B cell (primary cell): Measurements from ENCODE around the gene KNSTRN. TPM values are rescaled to one million over a fixed set of nuclear protein-coding genes. Genes with fewer than 3 reads are reported as not detected.

Experiments
- ATAC-seq: fragments of 200-7000 bp; cut with Tn5 transposase; one replicate; pipeline ENCODE4 v1.10.0; 2021; ENCODE audit warnings: low read depth, mild to moderate bottlenecking, moderate number of reproducible peaks, moderate library complexity
- CTCF ChIA-PET: fragments of 350-600 bp; sonication (Branson Sonifier 250); formaldehyde crosslinking; loops from one replicate; lab custom pipeline; 2021; ENCODE audit warnings: antibody characterized with exemption, inconsistent platforms; lab: Charles Lee
- POLR2A ChIA-PET: fragments of 350-600 bp; sonication (Branson Sonifier 250); formaldehyde crosslinking; loops from one replicate; lab custom pipeline; 2021; ENCODE audit warnings: antibody characterized with exemption; lab: Charles Lee
- DNase-seq: peaks from one replicate; pipeline ENCODE4 v3.0.0; 2013
- H2AFZ ChIP-seq: 2 replicates; pipeline ENCODE4 v1.6.1; 2012; ENCODE audit warnings: mild to moderate bottlenecking, low read depth, low read length; ENCODE audit not compliant: insufficient read depth, poor library complexity, severe bottlenecking
- H3K27ac ChIP-seq, 2 donors: 1 replicate in 1 of 2; 2 replicates in 1 of 2; pipeline ENCODE4 v1.5.1; 2012 to 2013; ENCODE audit warnings: low read length in 2 of 2, mild to moderate bottlenecking in 2 of 2, moderate library complexity in 1 of 2
- H3K27me3 ChIP-seq, 4 experiments: fragments of 200-600 bp in 1 of 4; sonication (generic) in 1 of 4; replicated peaks in 1 of 4; 1 replicate in 2 of 4; 2 replicates in 2 of 4; pipeline versions ENCODE4 v1.6.1 to v1.7.0; 2013 to 2016; ENCODE audit warnings: low read length in 3 of 4, mild to moderate bottlenecking in 2 of 4, mixed read lengths in 1 of 4, moderate library complexity in 1 of 4; ENCODE audit not compliant: insufficient read depth in 4 of 4, control insufficient read depth in 3 of 4; ENCODE audit errors: control extremely low read depth in 1 of 4
- H3K36me3 ChIP-seq, 2 experiments: replicated peaks in 1 of 2; 1 replicate in 1 of 2; 2 replicates in 1 of 2; pipeline versions ENCODE4 v1.6.1 to v1.7.1; 2013; ENCODE audit warnings: low read length in 1 of 2; ENCODE audit not compliant: insufficient read depth in 2 of 2, control insufficient read depth in 1 of 2; ENCODE audit errors: control extremely low read depth in 1 of 2, extremely low read depth in 1 of 2
- H3K4me1 ChIP-seq, 2 donors: fragments of 200-600 bp in 1 of 2; sonication (generic) in 1 of 2; 1 replicate in 1 of 2; 2 replicates in 1 of 2; pipeline versions ENCODE4 v1.5.1 to v1.6.1; 2013 to 2017; ENCODE audit warnings: low read length in 2 of 2; ENCODE audit not compliant: control insufficient read depth in 2 of 2, insufficient read depth in 2 of 2
- H3K4me2 ChIP-seq: replicated peaks from 2 replicates; pipeline ENCODE3; 2012; ENCODE audit warnings: mild to moderate bottlenecking, low read depth, low read length; ENCODE audit not compliant: poor library complexity, severe bottlenecking
- H3K4me3 ChIP-seq, 5 experiments: fragments of 200-600 bp in 1 of 5; sonication (generic) in 1 of 5; 1 replicate in 3 of 5; 2 replicates in 2 of 5; pipeline versions ENCODE4 v1.5.1 to v1.7.0; 2011 to 2016; ENCODE audit warnings: low read length in 4 of 5, mild to moderate bottlenecking in 4 of 5, low read depth in 2 of 5, control low read depth in 1 of 5, moderate library complexity in 1 of 5; ENCODE audit not compliant: insufficient read depth in 1 of 5; ENCODE audit errors: control extremely low read depth in 1 of 5, extremely low read depth in 1 of 5
- H3K79me2 ChIP-seq: fragments of 200-600 bp; sonication (generic); one replicate; pipeline ENCODE4 v1.6.0; 2016; ENCODE audit warnings: low read length; ENCODE audit not compliant: control insufficient read depth, insufficient read depth
- H3K9ac ChIP-seq: fragments of 200-600 bp; sonication (generic); 2 replicates; pipeline ENCODE4 v1.6.1; 2017; ENCODE audit warnings: mild to moderate bottlenecking, low read length, moderate library complexity
- H3K9me3 ChIP-seq, 3 donors: one replicate each; pipeline versions ENCODE4 v1.6.1 to v1.7.1; 2013; ENCODE audit warnings: low read length in 2 of 3; ENCODE audit not compliant: control insufficient read depth in 2 of 3, insufficient read depth in 1 of 3; ENCODE audit errors: control extremely low read depth in 1 of 3
- H4K20me1 ChIP-seq: 2 replicates; pipeline ENCODE4 v1.6.0; 2012; ENCODE audit warnings: mild to moderate bottlenecking, low read length; ENCODE audit not compliant: insufficient read depth, control insufficient read depth, poor library complexity, severe bottlenecking
- H3K27ac Mint-ChIP-seq: one replicate; pipeline ENCODE4 v1.8.0; 2021; ENCODE audit warnings: mixed read lengths
- H3K27me3 Mint-ChIP-seq: one replicate; pipeline ENCODE4 v1.8.0; 2021; ENCODE audit warnings: mixed read lengths
- H3K4me1 Mint-ChIP-seq: one replicate; pipeline ENCODE4 v1.8.0; 2021; ENCODE audit warnings: mixed read lengths
- H3K4me3 Mint-ChIP-seq: one replicate; pipeline ENCODE4 v1.8.0; 2021; ENCODE audit warnings: mixed read lengths
- H3K9me3 Mint-ChIP-seq: one replicate; pipeline ENCODE4 v1.8.0; 2022; ENCODE audit warnings: mixed read lengths; ENCODE audit not compliant: insufficient read depth
- EZH2 ChIP-seq: IDR thresholded peaks from 2 replicates; pipeline ENCODE4 v1.6.1; 2012; ENCODE audit warnings: borderline replicate concordance, low read depth, mild to moderate bottlenecking, moderate library complexity, low read length; ENCODE audit not compliant: insufficient read depth, poor library complexity, severe bottlenecking
- WGBS: methylation state at CpG from one replicate; pipeline ENCODE4 v1.1.5; 2013; ENCODE audit warnings: missing lambda C conversion rate; ENCODE audit not compliant: insufficient coverage; 5-methylcytosine and 5-hydroxymethylcytosine counted together
- intact Hi-C: fragments of 100-400 bp; cut with micrococcal nuclease; formaldehyde crosslinking; loops from one replicate; pipeline ENCODE4 v1.10.0; 2022
- polyA plus RNA-seq: library from polyadenylated mRNA; depleted of rRNA; stranded (reverse); fragments of >200 nt; gene quantifications from 2 replicates; pipeline ENCODE4 v1.2.3, GENCODE V29; 2012
- total RNA-seq, 2 donors: library from RNA; stranded (reverse); fragments of 120-200 nt in 1 of 2; gene quantifications; 1 replicate in 1 of 2; 2 replicates in 1 of 2; pipeline versions ENCODE4 v1.2.3 to v1.2.4, GENCODE V29; 2013 to 2022
- TF ChIP-seq, protein P1 (sequence below): fragments of 200-600 bp; IDR thresholded peaks from one replicate; pipeline ENCODE4 v1.8.0; 2022; ENCODE audit warnings: antibody characterized with exemption, mild to moderate bottlenecking

Gene KNSTRN
- total and polyA plus RNA-seq, 2 donors (not counting 1 experiment from before 2014, with no cell fraction given), result 4.0 to 14.0 TPM

DNA sequence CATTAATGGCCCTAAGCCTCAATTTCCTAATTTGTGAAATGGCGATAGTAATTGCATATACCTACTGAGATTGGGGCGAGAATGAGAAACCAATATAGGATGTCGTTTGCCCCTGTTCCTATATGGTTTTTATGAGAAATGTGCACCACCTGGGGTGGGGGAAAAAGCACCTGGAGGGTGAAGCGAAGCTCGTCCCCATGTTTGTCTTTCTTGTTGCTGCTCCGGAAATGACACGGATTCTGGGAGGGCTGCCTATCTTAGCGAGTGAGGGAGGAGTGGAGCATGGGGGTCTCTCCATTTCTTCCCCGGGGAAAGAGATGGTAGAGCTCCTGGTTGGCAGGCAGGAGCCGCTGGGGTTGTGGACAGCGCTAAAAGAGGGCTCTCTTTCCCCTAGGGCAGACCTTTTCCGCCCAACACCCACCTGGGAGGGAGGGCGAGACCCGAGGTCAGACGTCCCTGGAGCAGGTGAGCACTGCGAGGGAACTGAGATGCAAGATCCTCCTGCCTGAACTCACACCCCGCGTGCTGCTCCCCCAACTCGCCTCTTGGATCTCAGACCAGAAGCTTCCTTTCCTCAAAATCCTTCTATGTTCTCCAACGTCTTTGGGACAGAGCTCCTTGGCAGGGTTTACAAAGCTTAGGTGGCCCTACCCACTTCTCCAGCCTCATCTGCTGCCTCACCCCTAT, 52.6 kb downstream of the KNSTRN start:
- POLR2A ChIA-PET, result no interaction called here
- H4K20me1 ChIP-seq, result no peaks in the 10 kb centered on the region
- no peak overlapping the region for H3K4me3 ChIP-seq

DNA sequence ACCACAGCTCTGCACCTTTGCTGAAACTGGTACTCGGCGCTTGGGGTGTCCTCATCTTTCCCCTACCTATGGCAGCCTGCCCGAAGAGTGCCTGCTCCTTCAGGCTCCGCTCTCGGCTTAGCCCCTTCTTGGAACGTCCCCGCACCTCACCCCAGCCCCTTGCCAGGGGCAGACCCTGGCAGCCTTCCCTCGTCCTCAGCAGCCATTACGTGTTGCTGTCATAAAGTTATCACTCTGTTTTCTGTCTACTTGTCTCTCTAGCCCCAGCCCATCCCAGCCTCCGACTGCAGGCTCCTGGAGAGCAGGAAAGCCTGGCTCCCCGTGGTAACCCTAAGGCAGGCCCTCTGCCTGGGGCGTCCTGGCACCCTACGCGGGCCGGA, 53.2 kb downstream of the KNSTRN start:
- ATAC-seq (no peak), DNase-seq (peak; percentile 32)
- H3K79me2 ChIP-seq, result no peaks in the 10 kb centered on the region
- peaks cover 37% of the 10 kb centered on the region for H3K4me1 Mint-ChIP-seq
- intact Hi-C loops, result no loop called here
- peaks cover 0 to 7% (median 0%) of the 10 kb centered on the region in 3 donors for H3K9me3 ChIP-seq
- no peaks in the 10 kb centered on the region for H3K36me3 ChIP-seq
- ChIA-PET POLR2A (no interaction called here), CTCF (no interaction called here)
- H3K27ac Mint-ChIP-seq, result peak overlapping the region; percentile 39
- H3K9ac ChIP-seq, result peak overlapping the region; percentile 52
- no peaks in the 10 kb centered on the region for H3K9me3 Mint-ChIP-seq
- TF ChIP-seq EZH2, result no peak
- TF ChIP-seq, protein P1, sequence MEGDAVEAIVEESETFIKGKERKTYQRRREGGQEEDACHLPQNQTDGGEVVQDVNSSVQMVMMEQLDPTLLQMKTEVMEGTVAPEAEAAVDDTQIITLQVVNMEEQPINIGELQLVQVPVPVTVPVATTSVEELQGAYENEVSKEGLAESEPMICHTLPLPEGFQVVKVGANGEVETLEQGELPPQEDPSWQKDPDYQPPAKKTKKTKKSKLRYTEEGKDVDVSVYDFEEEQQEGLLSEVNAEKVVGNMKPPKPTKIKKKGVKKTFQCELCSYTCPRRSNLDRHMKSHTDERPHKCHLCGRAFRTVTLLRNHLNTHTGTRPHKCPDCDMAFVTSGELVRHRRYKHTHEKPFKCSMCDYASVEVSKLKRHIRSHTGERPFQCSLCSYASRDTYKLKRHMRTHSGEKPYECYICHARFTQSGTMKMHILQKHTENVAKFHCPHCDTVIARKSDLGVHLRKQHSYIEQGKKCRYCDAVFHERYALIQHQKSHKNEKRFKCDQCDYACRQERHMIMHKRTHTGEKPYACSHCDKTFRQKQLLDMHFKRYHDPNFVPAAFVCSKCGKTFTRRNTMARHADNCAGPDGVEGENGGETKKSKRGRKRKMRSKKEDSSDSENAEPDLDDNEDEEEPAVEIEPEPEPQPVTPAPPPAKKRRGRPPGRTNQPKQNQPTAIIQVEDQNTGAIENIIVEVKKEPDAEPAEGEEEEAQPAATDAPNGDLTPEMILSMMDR, result no peak
- peak overlapping the region; percentile 79 for H3K4me2 ChIP-seq
- H4K20me1 ChIP-seq, result no peaks in the 10 kb centered on the region
- H3K4me3 Mint-ChIP-seq, result peak overlapping the region; percentile 75
- peaks cover 0 to 46% (median 18%) of the 10 kb centered on the region in 4 experiments for H3K27me3 ChIP-seq
- peaks cover 31% of the 10 kb centered on the region for H3K27me3 Mint-ChIP-seq
- H3K4me1 ChIP-seq, result peaks cover 34 to 37% of the 10 kb centered on the region in 2 donors
- peak overlapping the region; percentile 42 for H2AFZ ChIP-seq
- 13% methylated on average over 15 of the region's 15 CpGs for WGBS
- no peak overlapping the region for H3K27ac ChIP-seq
- peak overlapping the region in 2 of 5 experiments; percentile 38 to 41 for H3K4me3 ChIP-seq

More for the DNA sequence above, 52.6 kb downstream of the KNSTRN start:
- no peak overlapping the region for H3K27ac ChIP-seq
- H2AFZ ChIP-seq, result peak overlapping the region; percentile 42
- H3K27me3 Mint-ChIP-seq, result peaks cover 31% of the 10 kb centered on the region
- H3K9me3 Mint-ChIP-seq, result no peaks in the 10 kb centered on the region
- WGBS, result 46% methylated on average over 20 of the region's 20 CpGs
- intact Hi-C loops, result no loop called here
- H3K27ac Mint-ChIP-seq, result peak overlapping the region; percentile 39
- peak; percentile 30 for DNase-seq
- CTCF ChIA-PET, result interaction anchor here (1.0 kb wide), 1 partner anchor 13 kb away, joined by 4 read pairs; no protein-coding TSS in a partner anchor
- TF ChIP-seq EZH2, result no peak
- H3K9ac ChIP-seq, result no peak overlapping the region
- H3K4me3 Mint-ChIP-seq, result peak overlapping the region; percentile 75
- H3K27me3 ChIP-seq, result peaks cover 0 to 46% (median 18%) of the 10 kb centered on the region in 4 experiments
- no peaks in the 10 kb centered on the region for H3K36me3 ChIP-seq
- H3K79me2 ChIP-seq, result no peaks in the 10 kb centered on the region
- peaks cover 0 to 7% (median 0%) of the 10 kb centered on the region in 3 donors for H3K9me3 ChIP-seq
- peaks cover 32 to 35% of the 10 kb centered on the region in 2 donors for H3K4me1 ChIP-seq
- no peak for ATAC-seq
- peak overlapping the region; percentile 79 for H3K4me2 ChIP-seq
- H3K4me1 Mint-ChIP-seq, result peaks cover 36% of the 10 kb centered on the region
